Brain microvascular endothelial cell (primary cell): Measurements from ENCODE around the gene CDK4.
A peak's percentile ranks its signal among the peaks of the same experiment; 100 is the strongest.

Source experiments
- DNase-seq: peaks from one replicate; pipeline ENCODE4 v3.0.0-alpha.2; 2020
- H3K27ac ChIP-seq: fragments of 250-450 bp; sonication (Bioruptor Pico); 2 replicates; pipeline ENCODE4 v1.5.1; 2020; ENCODE audit warnings: mild to moderate bottlenecking, moderate library complexity
- H3K27me3 ChIP-seq: fragments of 250-450 bp; sonication (Bioruptor Pico); replicated peaks from 2 replicates; pipeline ENCODE4 v1.5.1; 2020; ENCODE audit warnings: mild to moderate bottlenecking
- H3K36me3 ChIP-seq: fragments of 250-450 bp; sonication (Bioruptor Pico); replicated peaks from 2 replicates; pipeline ENCODE4 v1.5.1; 2020; ENCODE audit warnings: mild to moderate bottlenecking
- H3K4me3 ChIP-seq: 2 replicates; pipeline ENCODE4 v1.5.1; 2011; ENCODE audit warnings: low read depth, mild to moderate bottlenecking, control low read depth, low read length, moderate library complexity
- in situ Hi-C: cut with HindIII; loops from 2 replicates; pipeline ENCODE4 v1.10.0; 2017; ENCODE audit warnings: low sequenced_read_pairs, low pct_ligation_motif_present
- TF ChIP-seq, protein P1 (sequence below): IDR thresholded peaks from 2 replicates; pipeline ENCODE4 v1.5.1; 2011; ENCODE audit warnings: low read depth, mild to moderate bottlenecking, moderate library complexity, low read length, control low read depth, inconsistent platforms; ENCODE audit errors: missing control alignments

The CDK4 gene

GRCh38 chr12:57771236-57771872 lies 19.2 kb upstream of the CDK4 start:
- peaks cover under 1% of the 10 kb centered on the region for H3K27me3 ChIP-seq
- peak overlapping the region; percentile 97 for H3K4me3 ChIP-seq
- DNase-seq: peak; percentile 91
- TF ChIP-seq, protein P1, sequence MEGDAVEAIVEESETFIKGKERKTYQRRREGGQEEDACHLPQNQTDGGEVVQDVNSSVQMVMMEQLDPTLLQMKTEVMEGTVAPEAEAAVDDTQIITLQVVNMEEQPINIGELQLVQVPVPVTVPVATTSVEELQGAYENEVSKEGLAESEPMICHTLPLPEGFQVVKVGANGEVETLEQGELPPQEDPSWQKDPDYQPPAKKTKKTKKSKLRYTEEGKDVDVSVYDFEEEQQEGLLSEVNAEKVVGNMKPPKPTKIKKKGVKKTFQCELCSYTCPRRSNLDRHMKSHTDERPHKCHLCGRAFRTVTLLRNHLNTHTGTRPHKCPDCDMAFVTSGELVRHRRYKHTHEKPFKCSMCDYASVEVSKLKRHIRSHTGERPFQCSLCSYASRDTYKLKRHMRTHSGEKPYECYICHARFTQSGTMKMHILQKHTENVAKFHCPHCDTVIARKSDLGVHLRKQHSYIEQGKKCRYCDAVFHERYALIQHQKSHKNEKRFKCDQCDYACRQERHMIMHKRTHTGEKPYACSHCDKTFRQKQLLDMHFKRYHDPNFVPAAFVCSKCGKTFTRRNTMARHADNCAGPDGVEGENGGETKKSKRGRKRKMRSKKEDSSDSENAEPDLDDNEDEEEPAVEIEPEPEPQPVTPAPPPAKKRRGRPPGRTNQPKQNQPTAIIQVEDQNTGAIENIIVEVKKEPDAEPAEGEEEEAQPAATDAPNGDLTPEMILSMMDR: no peak
- in situ Hi-C loops: no loop called here
- peak overlapping the region; percentile 91 for H3K27ac ChIP-seq
- peaks cover 10% of the 10 kb centered on the region for H3K36me3 ChIP-seq

GRCh38 chr12:57770734-57771133 lies 18.6 kb upstream of the CDK4 start:
- Histone ChIP-seq H3K36me3 (peaks cover 10% of the 10 kb centered on the region), H3K4me3 (no peak overlapping the region), H3K27ac (no peak overlapping the region), H3K27me3 (peaks cover 6% of the 10 kb centered on the region)
- in situ Hi-C loops: no loop called here
- TF ChIP-seq, protein P1: no peak
- no peak for DNase-seq

- TF ChIP-seq, protein P1: no peak
- H3K27me3 ChIP-seq: peaks cover 18% of the 10 kb centered on the region
- no peak overlapping the region for H3K27ac ChIP-seq
- peaks cover 10% of the 10 kb centered on the region for H3K36me3 ChIP-seq
- DNase-seq: no peak
- no peak overlapping the region for H3K4me3 ChIP-seq
- in situ Hi-C loops: no loop called here
Observed at GRCh38 chr12:57769594-57769993, 17.5 kb upstream of the CDK4 start.

DNA sequence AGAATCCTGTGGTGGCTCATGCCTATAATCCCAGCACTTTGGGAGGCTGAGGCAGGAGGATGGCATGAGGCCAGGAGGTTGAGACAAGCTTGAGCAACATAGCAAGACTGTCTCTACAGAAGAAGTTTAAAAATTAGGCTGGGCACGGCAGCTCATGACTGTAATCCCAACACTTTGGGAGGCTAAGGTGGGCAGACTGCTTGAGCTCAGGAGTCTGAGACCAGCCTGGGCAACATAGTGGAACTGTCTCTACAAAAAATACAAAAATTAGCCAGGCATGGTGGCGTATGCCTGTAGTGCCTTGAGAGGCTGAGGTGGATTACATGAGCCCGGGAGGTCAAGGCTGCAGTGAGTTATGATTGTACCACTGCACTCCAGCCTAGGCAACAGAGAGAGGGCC lies 15.8 kb upstream of the CDK4 start:
- in situ Hi-C loops: no loop called here
- H3K36me3 ChIP-seq: peaks cover 10% of the 10 kb centered on the region
- H3K4me3 ChIP-seq: no peak overlapping the region
- peaks cover 27% of the 10 kb centered on the region for H3K27me3 ChIP-seq
- no peak overlapping the region for H3K27ac ChIP-seq
- TF ChIP-seq, protein P1: no peak
- DNase-seq: no peak

- TF ChIP-seq, protein P1: no peak
- in situ Hi-C loops: no loop called here
- Histone ChIP-seq H3K4me3 (no peak overlapping the region), H3K36me3 (peaks cover 10% of the 10 kb centered on the region), H3K27ac (no peak overlapping the region), H3K27me3 (peaks cover 27% of the 10 kb centered on the region)
- DNase-seq: no peak
Observed at GRCh38 chr12:57767305-57767698, 15.2 kb upstream of the CDK4 start.
